Transverse colon (tissue), 4 donors: ENCODE data around the gene TENM4. TPM values are rescaled to one million over a fixed set of nuclear protein-coding genes. Genes with fewer than 3 reads are reported as not detected.

Experiments
- DNase-seq: peaks from one replicate; pipeline ENCODE4 v3.0.0-alpha.2; 2019
- H3K27ac ChIP-seq, 4 donors: fragments of 200-600 bp; sonication (generic); 2 replicates each; pipeline ENCODE4 v1.5.1; 2016 to 2018; ENCODE audit warnings: inconsistent platforms in 4 of 4
- H3K27me3 ChIP-seq: fragments of 200-600 bp; sonication (generic); 2 replicates; pipeline ENCODE4 v1.5.1; 2017; ENCODE audit warnings: inconsistent platforms
- H3K36me3 ChIP-seq, 4 donors: fragments of 200-600 bp; sonication (generic); 2 replicates each; pipeline ENCODE4 v1.5.1; 2017 to 2019; ENCODE audit warnings: inconsistent platforms in 4 of 4
- H3K4me1 ChIP-seq, 4 donors: fragments of 200-600 bp; sonication (generic); 2 replicates each; pipeline ENCODE4 v1.5.1; 2017 to 2020; ENCODE audit warnings: inconsistent platforms in 4 of 4
- H3K4me3 ChIP-seq, 4 donors: fragments of 200-600 bp; sonication (generic); 1 replicate in 1 of 4; 2 replicates in 3 of 4; pipeline versions ENCODE4 v1.5.1 to v1.6.1; 2017 to 2019; ENCODE audit warnings: inconsistent platforms in 4 of 4
- H3K9me3 ChIP-seq, 2 donors: fragments of 200-600 bp; sonication (generic); 2 replicates each; pipeline ENCODE4 v1.5.1; 2017 to 2019; ENCODE audit warnings: inconsistent platforms in 2 of 2
- CTCF ChIP-seq, 5 experiments: fragments of 200-600 bp in 3 of 5; fragments of 450-650 bp in 2 of 5; sonication (generic) in 3 of 5; IDR thresholded peaks; 1 replicate in 2 of 5; 2 replicates in 3 of 5; pipeline ENCODE4 v1.5.1; 2016 to 2017; ENCODE audit warnings: antibody characterized with exemption in 5 of 5, inconsistent platforms in 3 of 5, mild to moderate bottlenecking in 2 of 5, moderate library complexity in 1 of 5
- EP300 ChIP-seq: sonication (generic); formaldehyde crosslinking; IDR thresholded peaks from one replicate; pipeline ENCODE4 v1.6.1; 2017; ENCODE audit warnings: antibody characterized with exemption, low read depth
- POLR2A ChIP-seq: fragments of 450-650 bp; IDR thresholded peaks from one replicate; pipeline ENCODE4 v1.6.1; 2016; ENCODE audit warnings: antibody characterized with exemption, mild to moderate bottlenecking, moderate library complexity
- POLR2AphosphoS5 ChIP-seq, 3 donors: sonication (generic); formaldehyde crosslinking; IDR thresholded peaks; one replicate each; pipeline ENCODE4 v1.6.1; 2016; ENCODE audit warnings: antibody characterized with exemption in 3 of 3
- WGBS, 2 donors: methylation state at CpG; one replicate each; pipeline ENCODE4 v1.1.5; 2018; ENCODE audit warnings: low coverage in 1 of 2; 5-methylcytosine and 5-hydroxymethylcytosine counted together
- in situ Hi-C, 4 donors: fragments of 200-750 bp; cut with MboI; loops; one replicate each; pipeline versions ENCODE4 v1.15.0 to v1.15.1; 2017; ENCODE audit warnings: low sequenced_read_pairs in 3 of 4, low pct_ligation_motif_present in 1 of 4, low pct_unique_long_range_greater_than_20kb in 1 of 4
- intact Hi-C: fragments of 100-400 bp; cut with DNase I; formaldehyde crosslinking; loops from one replicate; pipeline ENCODE4 v1.15.1; 2023; ENCODE audit warnings: low total_unique reads
- total RNA-seq, 4 donors: library from RNA; depleted of rRNA; stranded (reverse); fragments of >200 nt; gene quantifications; one replicate each; pipeline ENCODE4 v1.1.0, GENCODE V29; 2016

The TENM4 gene
- total RNA-seq, 4 donors from 2014 or later, result 0.14 to 0.79 (median 0.39) TPM

- TF ChIP-seq CTCF (IDR thresholded peaks at IDR 0.05) (no peak), POLR2A (no peak), EP300 (no peak), POLR2AphosphoS5 (IDR thresholded peaks at IDR 0.05) (no peak)
- Histone ChIP-seq H3K27me3 (no peaks in the 10 kb centered on the region), H3K36me3 (no peaks in the 10 kb centered on the region), H3K4me3 (no peak overlapping the region), H3K9me3 (no peaks in the 10 kb centered on the region), H3K4me1 (no peaks in the 10 kb centered on the region), H3K27ac (no peak overlapping the region)
- intact Hi-C loops (no loop called here), in situ Hi-C loops (no loop called here)
- no peak for DNase-seq
- 87 to 91% methylated on average over 3 to 4 of the region's 4 CpGs for WGBS, 2 donors
Observed at GRCh38 chr11:79019975-79020374, 420.9 kb downstream of the TENM4 start.

- Histone ChIP-seq H3K4me1 (no peaks in the 10 kb centered on the region), H3K27ac (no peak overlapping the region), H3K36me3 (no peaks in the 10 kb centered on the region), H3K9me3 (no peaks in the 10 kb centered on the region), H3K27me3 (no peaks in the 10 kb centered on the region), H3K4me3 (no peak overlapping the region)
- intact Hi-C loops (no loop called here), in situ Hi-C loops (no loop called here)
- DNase-seq, result no peak
- TF ChIP-seq CTCF (IDR thresholded peaks at IDR 0.05), result no peak
- TF ChIP-seq EP300, result no peak
- no peak for TF ChIP-seq POLR2AphosphoS5 (IDR thresholded peaks at IDR 0.05)
- TF ChIP-seq POLR2A, result no peak
Observed at GRCh38 chr11:79019277-79019676, 421.6 kb downstream of the TENM4 start.

- TF ChIP-seq CTCF (IDR thresholded peaks at IDR 0.05), result no peak
- no peak for TF ChIP-seq EP300
- no peak for TF ChIP-seq POLR2AphosphoS5 (IDR thresholded peaks at IDR 0.05)
- no peak for TF ChIP-seq POLR2A
- Histone ChIP-seq H3K4me3 (no peak overlapping the region), H3K36me3 (no peaks in the 10 kb centered on the region), H3K27me3 (no peaks in the 10 kb centered on the region), H3K9me3 (no peaks in the 10 kb centered on the region), H3K4me1 (no peaks in the 10 kb centered on the region), H3K27ac (no peak overlapping the region)
- intact Hi-C loops, result no loop called here
- no peak for DNase-seq
- WGBS, 2 donors, result 46% methylated on average over 3 of the region's 3 CpGs; no CpG with 5 or more reads in 1 of the 2 donors
- in situ Hi-C loops, result no loop called here
Observed at GRCh38 chr11:79018371-79018849, 422.4 kb downstream of the TENM4 start.

GRCh38 chr11:79017811-79018210 is 423.0 kb downstream of the TENM4 start:
- TF ChIP-seq POLR2AphosphoS5 (IDR thresholded peaks at IDR 0.05) (no peak), CTCF (IDR thresholded peaks at IDR 0.05) (no peak), EP300 (no peak), POLR2A (no peak)
- Histone ChIP-seq H3K9me3 (no peaks in the 10 kb centered on the region), H3K27ac (no peak overlapping the region), H3K4me1 (no peaks in the 10 kb centered on the region), H3K27me3 (no peaks in the 10 kb centered on the region), H3K36me3 (no peaks in the 10 kb centered on the region), H3K4me3 (no peak overlapping the region)
- intact Hi-C loops, result no loop called here
- no peak for DNase-seq
- in situ Hi-C loops, result no loop called here
